Measurements from ENCODE around the gene KRTAP10-4. TPM values are rescaled to one million over a fixed set of nuclear protein-coding genes. Genes with fewer than 3 reads are reported as not detected.
A peak's percentile ranks its signal among the peaks of the same experiment; 100 is the strongest.

KRTAP10-4 gene
- total RNA-seq, 1 donor from 2014 or later, result not detected

DNA sequence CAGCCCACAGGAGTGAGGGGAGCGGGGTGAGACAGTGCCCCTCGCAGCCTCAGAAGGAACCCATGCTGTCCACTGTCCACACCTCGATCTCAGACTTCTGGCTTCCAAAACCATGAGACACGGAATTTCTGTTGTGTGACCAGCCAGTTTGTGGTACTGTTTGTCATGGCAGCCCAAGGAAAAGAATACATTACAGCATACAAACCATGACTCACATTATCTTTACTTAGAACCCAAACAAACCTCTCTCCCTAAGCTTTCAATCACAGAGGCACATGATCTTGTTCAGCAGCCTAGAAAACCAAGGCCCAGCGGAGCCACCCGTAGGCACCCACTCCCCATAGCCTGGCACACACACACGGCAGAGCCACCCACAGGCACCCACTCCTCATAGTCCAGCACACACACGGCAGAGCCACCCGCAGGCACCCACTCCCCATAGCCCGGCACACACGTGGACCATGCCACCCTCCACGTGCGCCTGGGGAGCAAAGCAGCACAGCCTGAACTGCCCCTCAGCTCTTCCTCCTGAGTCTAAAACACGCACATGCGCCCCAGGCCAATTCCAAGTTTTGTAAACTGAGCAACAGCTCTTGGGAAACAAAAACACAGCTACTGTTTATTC, 458 bp upstream of the KRTAP10-4 start:
- Histone ChIP-seq H3K36me3 (ENCODE audit: control insufficient read depth, insufficient read depth, low read length) (no peaks in the 10 kb centered on the region), H3K27me3 (ENCODE audit: control insufficient read depth, insufficient read depth, low read length) (no peaks in the 10 kb centered on the region), H3K4me3 (ENCODE audit: low read depth, low read length) (no peak overlapping the region)
- DNase-seq (ENCODE audit: low read depth) (no peak), FAIRE-seq (peak; percentile 89)
- TF ChIP-seq, protein P1, sequence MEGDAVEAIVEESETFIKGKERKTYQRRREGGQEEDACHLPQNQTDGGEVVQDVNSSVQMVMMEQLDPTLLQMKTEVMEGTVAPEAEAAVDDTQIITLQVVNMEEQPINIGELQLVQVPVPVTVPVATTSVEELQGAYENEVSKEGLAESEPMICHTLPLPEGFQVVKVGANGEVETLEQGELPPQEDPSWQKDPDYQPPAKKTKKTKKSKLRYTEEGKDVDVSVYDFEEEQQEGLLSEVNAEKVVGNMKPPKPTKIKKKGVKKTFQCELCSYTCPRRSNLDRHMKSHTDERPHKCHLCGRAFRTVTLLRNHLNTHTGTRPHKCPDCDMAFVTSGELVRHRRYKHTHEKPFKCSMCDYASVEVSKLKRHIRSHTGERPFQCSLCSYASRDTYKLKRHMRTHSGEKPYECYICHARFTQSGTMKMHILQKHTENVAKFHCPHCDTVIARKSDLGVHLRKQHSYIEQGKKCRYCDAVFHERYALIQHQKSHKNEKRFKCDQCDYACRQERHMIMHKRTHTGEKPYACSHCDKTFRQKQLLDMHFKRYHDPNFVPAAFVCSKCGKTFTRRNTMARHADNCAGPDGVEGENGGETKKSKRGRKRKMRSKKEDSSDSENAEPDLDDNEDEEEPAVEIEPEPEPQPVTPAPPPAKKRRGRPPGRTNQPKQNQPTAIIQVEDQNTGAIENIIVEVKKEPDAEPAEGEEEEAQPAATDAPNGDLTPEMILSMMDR (IDR thresholded peaks at IDR 0.05; ENCODE audit: insufficient read depth, low read length, severe bottlenecking), result no peak

DNA sequence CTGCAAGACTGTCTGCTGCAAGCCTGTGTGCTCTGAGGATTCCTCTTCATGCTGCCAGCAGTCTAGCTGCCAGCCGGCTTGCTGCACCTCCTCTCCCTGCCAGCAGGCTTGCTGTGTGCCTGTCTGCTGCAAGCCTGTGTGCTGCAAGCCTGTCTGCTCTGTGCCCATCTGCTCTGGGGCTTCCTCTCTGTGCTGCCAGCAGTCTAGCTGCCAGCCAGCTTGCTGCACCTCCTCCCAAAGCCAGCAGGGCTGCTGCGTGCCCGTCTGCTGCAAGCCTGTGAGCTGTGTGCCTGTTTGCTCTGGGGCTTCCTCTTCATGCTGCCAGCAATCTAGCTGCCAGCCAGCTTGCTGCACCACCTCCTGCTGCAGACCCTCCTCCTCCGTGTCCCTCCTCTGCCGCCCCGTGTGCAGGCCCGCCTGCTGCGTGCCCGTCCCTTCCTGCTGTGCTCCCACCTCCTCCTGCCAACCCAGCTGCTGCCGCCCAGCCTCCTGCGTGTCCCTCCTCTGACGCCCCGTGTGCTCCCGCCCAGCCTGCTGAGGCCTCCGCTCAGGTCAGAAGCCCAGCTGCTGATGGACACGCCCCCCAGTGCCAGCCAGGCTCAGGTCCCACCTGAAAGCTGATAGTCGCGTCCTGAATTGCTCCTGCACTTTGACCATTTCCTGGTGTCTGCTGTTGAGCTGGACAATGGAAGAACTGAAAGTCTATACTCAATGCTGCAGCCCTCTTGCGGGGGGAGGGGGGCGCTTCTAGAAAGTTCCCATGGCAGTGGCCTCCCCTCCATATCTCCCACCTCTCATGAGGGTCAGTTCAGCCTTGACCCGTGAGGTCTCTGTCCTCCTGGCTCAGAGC, 1.2 kb downstream of the KRTAP10-4 start:
- Histone ChIP-seq H3K27me3 (ENCODE audit: control insufficient read depth, insufficient read depth, low read length) (no peaks in the 10 kb centered on the region), H3K4me3 (ENCODE audit: low read depth, low read length) (no peak overlapping the region), H3K36me3 (ENCODE audit: control insufficient read depth, insufficient read depth, low read length) (no peaks in the 10 kb centered on the region)
- FAIRE-seq (no peak), DNase-seq (ENCODE audit: low read depth) (no peak)
- TF ChIP-seq, protein P1 (IDR thresholded peaks at IDR 0.05; ENCODE audit: insufficient read depth, low read length, severe bottlenecking), result no peak

DNA sequence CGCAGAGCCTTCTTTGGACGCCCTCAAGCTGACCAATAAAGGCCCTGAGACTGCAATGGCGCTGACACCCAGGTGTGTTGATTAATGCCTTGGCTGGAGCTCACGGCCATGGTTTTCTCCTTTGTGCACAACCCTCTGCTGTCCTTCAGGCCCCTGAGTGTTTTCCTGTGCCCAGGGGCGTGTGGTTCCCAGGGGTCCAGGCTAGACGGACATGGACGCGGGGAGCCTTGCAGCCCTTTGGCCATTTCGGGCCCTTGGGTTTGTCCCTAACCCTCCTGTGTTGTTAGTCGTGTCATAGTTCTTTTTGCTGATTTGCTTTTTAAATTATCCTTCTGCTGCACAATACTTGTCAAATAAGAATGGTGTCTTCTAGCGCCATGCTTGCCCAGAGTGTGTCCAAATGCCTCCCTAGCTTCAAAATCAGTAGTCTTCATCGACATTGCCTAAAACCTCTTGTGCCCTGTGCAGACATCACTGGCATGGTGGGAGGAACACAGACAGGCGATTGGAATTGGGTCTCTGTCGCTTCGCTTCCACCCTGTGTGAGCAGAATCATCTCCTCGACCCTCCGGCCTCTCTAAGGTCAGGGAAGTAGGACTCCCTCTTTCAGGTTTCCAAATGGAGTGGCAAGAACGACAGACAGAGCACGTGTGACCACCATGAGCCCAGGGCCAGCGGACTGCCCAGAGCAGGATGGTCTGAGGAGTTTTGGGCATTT, 1.9 kb downstream of the KRTAP10-4 start:
- no peak for FAIRE-seq
- no peaks in the 10 kb centered on the region for H3K27me3 ChIP-seq (ENCODE audit: control insufficient read depth, insufficient read depth, low read length)
- DNase-seq (ENCODE audit: low read depth), result no peak
- no peak overlapping the region for H3K4me3 ChIP-seq (ENCODE audit: low read depth, low read length)
- H3K36me3 ChIP-seq (ENCODE audit: control insufficient read depth, insufficient read depth, low read length), result no peaks in the 10 kb centered on the region
- TF ChIP-seq, protein P1 (IDR thresholded peaks at IDR 0.05; ENCODE audit: insufficient read depth, low read length, severe bottlenecking), result no peak

DNA sequence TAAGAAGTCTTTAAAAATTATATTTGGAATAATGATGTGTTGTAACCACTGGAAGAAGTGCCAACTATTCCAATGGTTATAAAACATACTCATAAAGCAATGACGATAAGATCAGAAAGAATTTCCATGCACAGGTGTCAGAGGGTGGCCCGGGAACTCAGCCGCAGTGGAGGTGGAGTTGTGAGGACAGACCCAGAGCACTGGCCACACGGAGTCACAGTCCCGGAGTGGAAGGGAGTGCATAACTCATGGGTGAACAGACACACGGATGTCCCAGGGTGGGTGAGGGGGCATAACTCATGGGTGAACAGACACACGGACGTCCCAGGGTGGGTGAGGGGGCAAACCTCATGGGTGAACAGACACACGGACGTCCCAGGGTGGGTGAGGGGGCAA, 2.5 kb downstream of the KRTAP10-4 start:
- no peak for DNase-seq (ENCODE audit: low read depth)
- TF ChIP-seq, protein P1 (IDR thresholded peaks at IDR 0.05; ENCODE audit: insufficient read depth, low read length, severe bottlenecking), result no peak
- Histone ChIP-seq H3K4me3 (ENCODE audit: low read depth, low read length) (no peak overlapping the region), H3K27me3 (ENCODE audit: control insufficient read depth, insufficient read depth, low read length) (no peaks in the 10 kb centered on the region), H3K36me3 (ENCODE audit: control insufficient read depth, insufficient read depth, low read length) (no peaks in the 10 kb centered on the region)
- FAIRE-seq, result no peak

DNA sequence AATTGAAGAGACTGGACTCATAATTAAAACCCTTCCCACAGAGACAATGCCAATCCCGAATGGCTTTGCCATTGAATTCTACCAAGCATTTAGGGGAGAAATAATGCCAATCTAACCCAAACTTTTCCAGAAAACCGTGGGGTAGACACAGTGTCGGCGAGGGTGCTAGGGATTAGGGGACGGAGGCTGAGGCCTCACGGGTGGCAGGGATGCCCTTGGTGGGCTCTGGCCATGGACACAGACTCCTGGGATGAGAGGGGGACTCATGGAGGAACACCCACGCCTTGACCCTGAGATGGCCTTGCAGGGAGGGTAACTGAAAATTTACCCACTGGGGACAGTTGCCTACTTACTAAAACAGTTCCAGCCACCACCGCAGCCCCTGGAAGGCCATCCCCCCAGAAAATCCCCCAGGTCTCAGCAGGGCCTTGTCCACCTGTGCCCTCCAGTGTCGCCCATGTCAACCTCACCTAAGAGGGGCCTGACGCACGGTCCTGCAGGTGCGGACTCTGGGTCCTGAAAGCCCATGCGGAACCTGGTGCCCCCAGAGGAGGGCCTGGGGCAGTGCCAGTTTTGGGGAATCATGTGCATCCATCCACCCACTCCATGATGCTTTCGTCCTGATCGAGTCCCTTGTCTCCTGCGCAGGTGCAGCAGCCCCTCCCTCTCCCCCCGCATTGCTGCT, 5.0 kb downstream of the KRTAP10-4 start:
- Histone ChIP-seq H3K36me3 (ENCODE audit: control insufficient read depth, insufficient read depth, low read length) (no peaks in the 10 kb centered on the region), H3K27me3 (ENCODE audit: control insufficient read depth, insufficient read depth, low read length) (no peaks in the 10 kb centered on the region), H3K4me3 (ENCODE audit: low read depth, low read length) (no peak overlapping the region)
- TF ChIP-seq, protein P1 (IDR thresholded peaks at IDR 0.05; ENCODE audit: insufficient read depth, low read length, severe bottlenecking), result no peak
- DNase-seq (ENCODE audit: low read depth), result no peak
- no peak for FAIRE-seq

All from bronchial epithelial cell (primary cell).